Kidney tubule cell (primary cell): ENCODE data around the gene FRMD6.

Experiments used
- DNase-seq: peaks from one replicate; pipeline ENCODE4 v3.0.0-alpha.2; 2018; ENCODE audit warnings: low spot score

Gene FRMD6

GRCh38 chr14:51780006-51780692, 128.4 kb downstream of the FRMD6 start:
- peak; percentile 70 for DNase-seq
